Breast epithelium (tissue), 3 donors: Measurements from ENCODE around the gene KIF27.

Experiments used
- CTCF ChIP-seq, 3 donors: fragments of 450-650 bp; IDR thresholded peaks; one replicate each; pipeline ENCODE4 v1.5.1; 2016 to 2017; ENCODE audit warnings: antibody characterized with exemption in 3 of 3, mild to moderate bottlenecking in 3 of 3, moderate library complexity in 3 of 3
- POLR2A ChIP-seq: fragments of 450-650 bp; IDR thresholded peaks from one replicate; pipeline ENCODE4 v1.6.1; 2016; ENCODE audit warnings: antibody characterized with exemption, mild to moderate bottlenecking, moderate library complexity

- TF ChIP-seq CTCF (IDR thresholded peaks at IDR 0.05) (no peak), POLR2A (no peak)
These were observed 35.4 kb upstream of the KIF27 start for GRCh38 chr9:83956436-83957247.
